BLaER1 (cell line): ENCODE results near the gene CNTN4.

ENCODE experiments used
- H3K27ac ChIP-seq: shearing (Covaris generic); formaldehyde crosslinking; 2 replicates; pipeline ENCODE4 v1.8.1; 2022
- H3K27me3 ChIP-seq: shearing (Covaris generic); formaldehyde crosslinking; 2 replicates; pipeline ENCODE4 v1.8.1; 2022
- H3K36me3 ChIP-seq: shearing (Covaris generic); formaldehyde crosslinking; 2 replicates; pipeline ENCODE4 v1.8.1; 2022
- H3K4me1 ChIP-seq: shearing (Covaris generic); formaldehyde crosslinking; 2 replicates; pipeline ENCODE4 v1.8.1; 2022
- H3K4me2 ChIP-seq: shearing (Covaris generic); formaldehyde crosslinking; 2 replicates; pipeline ENCODE4 v1.8.1; 2022
- H3K4me3 ChIP-seq: shearing (Covaris generic); formaldehyde crosslinking; 2 replicates; pipeline ENCODE4 v1.8.1; 2022
- H3K9ac ChIP-seq: shearing (Covaris generic); formaldehyde crosslinking; 2 replicates; pipeline ENCODE4 v1.8.1; 2022
- H3K9me3 ChIP-seq: shearing (Covaris generic); formaldehyde crosslinking; 2 replicates; pipeline ENCODE4 v1.8.1; 2022
- H4K20me1 ChIP-seq: shearing (Covaris generic); formaldehyde crosslinking; 2 replicates; pipeline ENCODE4 v1.8.1; 2022
- Cebpa-rat ChIP-seq: shearing (Covaris generic); IDR thresholded peaks from 2 replicates; pipeline ENCODE4 v1.8.1; 2022

Gene CNTN4

GRCh38 chr3:2317521-2317920 is 218.9 kb downstream of the CNTN4 start:
- Histone ChIP-seq H3K4me2 (no peak overlapping the region), H4K20me1 (no peaks in the 10 kb centered on the region), H3K4me1 (no peaks in the 10 kb centered on the region), H3K27ac (no peak overlapping the region), H3K9ac (no peak overlapping the region), H3K27me3 (no peaks in the 10 kb centered on the region), H3K36me3 (no peaks in the 10 kb centered on the region), H3K9me3 (no peaks in the 10 kb centered on the region), H3K4me3 (no peak overlapping the region)
- no peak for TF ChIP-seq Cebpa-rat

GRCh38 chr3:2334921-2335320 is 236.3 kb downstream of the CNTN4 start:
- H3K4me1 ChIP-seq: no peaks in the 10 kb centered on the region
- no peak overlapping the region for H3K27ac ChIP-seq
- H3K9ac ChIP-seq: no peak overlapping the region
- TF ChIP-seq Cebpa-rat: no peak
- no peaks in the 10 kb centered on the region for H3K9me3 ChIP-seq
- H3K27me3 ChIP-seq: no peaks in the 10 kb centered on the region
- no peaks in the 10 kb centered on the region for H3K36me3 ChIP-seq
- H4K20me1 ChIP-seq: no peaks in the 10 kb centered on the region
- H3K4me3 ChIP-seq: no peak overlapping the region
- H3K4me2 ChIP-seq: no peak overlapping the region

- TF ChIP-seq Cebpa-rat: no peak
- Histone ChIP-seq H3K27ac (no peak overlapping the region), H4K20me1 (no peaks in the 10 kb centered on the region), H3K27me3 (no peaks in the 10 kb centered on the region), H3K4me1 (no peaks in the 10 kb centered on the region), H3K4me2 (no peak overlapping the region), H3K9me3 (no peaks in the 10 kb centered on the region), H3K9ac (no peak overlapping the region), H3K4me3 (no peak overlapping the region), H3K36me3 (no peaks in the 10 kb centered on the region)
Observed at GRCh38 chr3:2343031-2343682, 244.5 kb downstream of the CNTN4 start.

GRCh38 chr3:2352134-2352762 is 253.6 kb downstream of the CNTN4 start:
- no peaks in the 10 kb centered on the region for H3K4me1 ChIP-seq
- H3K4me2 ChIP-seq: no peak overlapping the region
- no peak overlapping the region for H3K27ac ChIP-seq
- peaks cover 9% of the 10 kb centered on the region; the same call in 1 of the 2 replicates for H3K9me3 ChIP-seq
- H3K36me3 ChIP-seq: no peaks in the 10 kb centered on the region
- no peak overlapping the region for H3K9ac ChIP-seq
- no peaks in the 10 kb centered on the region for H4K20me1 ChIP-seq
- no peaks in the 10 kb centered on the region for H3K27me3 ChIP-seq
- H3K4me3 ChIP-seq: no peak overlapping the region
- TF ChIP-seq Cebpa-rat: no peak

- H3K9me3 ChIP-seq: peaks cover 9% of the 10 kb centered on the region; the same call in 1 of the 2 replicates
- no peak overlapping the region for H3K4me3 ChIP-seq
- no peaks in the 10 kb centered on the region for H4K20me1 ChIP-seq
- TF ChIP-seq Cebpa-rat: no peak
- no peak overlapping the region for H3K9ac ChIP-seq
- H3K27ac ChIP-seq: no peak overlapping the region
- no peaks in the 10 kb centered on the region for H3K36me3 ChIP-seq
- H3K4me2 ChIP-seq: no peak overlapping the region
- H3K4me1 ChIP-seq: no peaks in the 10 kb centered on the region
- H3K27me3 ChIP-seq: no peaks in the 10 kb centered on the region
Observed at GRCh38 chr3:2354702-2355101, 256.0 kb downstream of the CNTN4 start.

GRCh38 chr3:2356298-2356950 is 257.8 kb downstream of the CNTN4 start:
- Histone ChIP-seq H3K4me1 (no peaks in the 10 kb centered on the region), H3K27me3 (no peaks in the 10 kb centered on the region), H3K4me2 (no peak overlapping the region), H3K4me3 (no peak overlapping the region), H3K9ac (no peak overlapping the region), H4K20me1 (no peaks in the 10 kb centered on the region), H3K9me3 (peaks cover 9% of the 10 kb centered on the region; the same call in 1 of the 2 replicates), H3K27ac (no peak overlapping the region), H3K36me3 (no peaks in the 10 kb centered on the region)
- TF ChIP-seq Cebpa-rat: no peak

DNA sequence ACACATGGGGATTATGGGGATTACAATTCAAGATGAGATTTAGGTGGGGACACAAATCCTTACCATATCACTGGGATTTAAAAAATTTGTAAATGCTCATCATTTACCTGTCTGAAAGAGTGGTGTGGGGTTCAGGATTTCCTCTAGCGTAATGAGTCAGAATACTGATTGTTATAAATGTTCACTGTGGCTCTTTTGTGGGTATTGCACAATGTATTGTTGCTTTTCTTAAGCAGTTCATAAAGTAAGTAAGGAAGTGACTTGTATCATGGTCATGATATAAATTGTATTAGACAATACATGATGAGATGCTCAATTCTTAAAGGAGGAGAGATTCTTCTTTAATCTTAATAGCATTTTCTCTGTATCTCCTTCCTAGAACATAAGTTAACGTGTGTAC is 262.1 kb downstream of the CNTN4 start:
- no peak overlapping the region for H3K9ac ChIP-seq
- no peaks in the 10 kb centered on the region for H3K36me3 ChIP-seq
- TF ChIP-seq Cebpa-rat: no peak
- H4K20me1 ChIP-seq: no peaks in the 10 kb centered on the region
- H3K4me1 ChIP-seq: no peaks in the 10 kb centered on the region
- no peaks in the 10 kb centered on the region for H3K27me3 ChIP-seq
- no peak overlapping the region for H3K4me2 ChIP-seq
- H3K9me3 ChIP-seq: no peaks in the 10 kb centered on the region
- H3K27ac ChIP-seq: no peak overlapping the region
- H3K4me3 ChIP-seq: no peak overlapping the region

DNA sequence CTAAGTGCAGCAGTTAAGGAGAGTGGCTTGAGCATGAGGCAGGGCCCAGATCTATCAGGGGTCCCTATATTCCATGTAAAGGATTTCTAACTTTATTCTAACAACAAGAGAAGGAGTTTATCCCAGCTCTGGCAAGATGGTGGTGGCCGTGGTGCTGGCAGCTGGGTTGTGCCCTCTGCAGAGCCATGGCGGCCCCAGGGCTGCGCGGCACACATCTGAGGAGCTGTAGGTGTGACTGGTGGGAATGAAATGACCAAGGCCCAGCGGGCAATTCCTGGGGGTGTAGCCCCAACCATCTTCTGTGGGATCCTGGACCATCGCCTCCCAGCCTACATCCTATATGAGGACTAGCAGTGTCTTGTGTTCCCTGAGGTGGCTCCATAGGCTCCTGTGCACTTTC is 263.5 kb downstream of the CNTN4 start:
- Histone ChIP-seq H3K4me2 (no peak overlapping the region), H3K9ac (no peak overlapping the region), H3K36me3 (no peaks in the 10 kb centered on the region), H4K20me1 (no peaks in the 10 kb centered on the region), H3K4me3 (no peak overlapping the region), H3K9me3 (no peaks in the 10 kb centered on the region), H3K27ac (no peak overlapping the region), H3K4me1 (no peaks in the 10 kb centered on the region), H3K27me3 (no peaks in the 10 kb centered on the region)
- no peak for TF ChIP-seq Cebpa-rat

GRCh38 chr3:2363854-2364253 is 265.2 kb downstream of the CNTN4 start:
- Histone ChIP-seq H3K9ac (no peak overlapping the region), H3K36me3 (no peaks in the 10 kb centered on the region), H3K9me3 (no peaks in the 10 kb centered on the region), H4K20me1 (no peaks in the 10 kb centered on the region), H3K27ac (no peak overlapping the region), H3K4me3 (no peak overlapping the region), H3K27me3 (no peaks in the 10 kb centered on the region), H3K4me2 (no peak overlapping the region), H3K4me1 (no peaks in the 10 kb centered on the region)
- TF ChIP-seq Cebpa-rat: no peak

GRCh38 chr3:2370317-2370716 is 271.7 kb downstream of the CNTN4 start:
- Histone ChIP-seq H3K4me2 (no peak overlapping the region), H3K4me3 (no peak overlapping the region), H4K20me1 (no peaks in the 10 kb centered on the region), H3K27me3 (no peaks in the 10 kb centered on the region), H3K9me3 (no peaks in the 10 kb centered on the region), H3K4me1 (no peaks in the 10 kb centered on the region), H3K36me3 (no peaks in the 10 kb centered on the region), H3K27ac (no peak overlapping the region), H3K9ac (no peak overlapping the region)
- TF ChIP-seq Cebpa-rat: no peak
